Activated T-cell treated with anti-CD3 and anti-CD28 coated beads for 4 hours (primary cell): ENCODE data around the gene TBXA2R.
A peak's percentile ranks its signal among the peaks of the same experiment; 100 is the strongest.

Experiments
- DNase-seq: peaks from one replicate; pipeline ENCODE4 v3.0.0-alpha.2; 2020

TBXA2R gene

GRCh38 chr19:3550947-3551791 is 55.5 kb downstream of the TBXA2R start:
- no peak for DNase-seq

- DNase-seq: no peak
Measured at GRCh38 chr19:3549816-3550215, 56.9 kb downstream of the TBXA2R start.

- no peak for DNase-seq
Measured at GRCh38 chr19:3548606-3549005, 58.1 kb downstream of the TBXA2R start.

DNA sequence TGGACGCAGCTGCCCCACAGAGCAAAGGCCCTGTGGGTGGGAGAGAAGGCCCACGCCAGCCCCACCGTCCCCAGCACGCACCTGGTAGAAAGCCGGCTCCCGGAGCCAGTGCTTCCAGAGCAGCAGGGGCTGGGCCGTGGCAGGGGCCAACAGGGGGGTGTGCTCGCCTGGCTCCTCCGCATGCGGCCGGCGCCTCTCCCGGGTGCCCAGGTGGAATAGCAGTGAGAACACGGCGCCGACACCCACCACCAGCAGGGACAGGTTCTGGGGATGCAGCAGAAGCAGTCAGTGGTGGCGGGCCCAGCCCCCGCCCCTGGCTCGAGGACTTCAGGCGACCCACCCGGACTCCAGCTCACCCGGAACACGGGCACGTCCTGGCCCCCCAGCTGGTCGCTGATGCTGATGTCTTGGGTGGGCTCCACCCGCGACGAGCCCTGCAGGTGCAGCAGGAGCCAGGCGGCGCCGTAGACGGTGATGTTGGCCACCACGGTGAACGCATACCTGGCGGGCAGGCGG is 58.9 kb downstream of the TBXA2R start:
- no peak for DNase-seq

DNA sequence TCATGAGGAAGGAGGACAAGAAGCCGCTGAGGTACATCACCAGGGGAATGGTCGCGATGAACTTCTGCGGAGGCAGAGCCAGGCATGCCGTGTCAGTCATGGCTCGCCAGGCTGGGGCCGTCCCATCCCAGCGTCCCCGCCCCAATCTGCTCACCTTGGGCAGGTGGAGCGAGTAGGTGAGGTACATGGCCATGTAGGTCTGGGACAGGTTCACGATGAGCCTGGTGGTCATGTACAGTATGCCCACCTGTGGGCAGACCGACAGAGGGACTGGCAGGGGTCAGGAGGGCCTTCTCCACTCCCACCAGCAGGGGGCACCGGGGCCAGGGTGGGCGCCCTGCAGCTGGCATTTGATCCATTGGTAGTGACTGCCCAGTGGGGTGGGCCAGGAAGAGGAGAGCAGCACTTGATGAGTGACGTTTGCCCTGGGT is 59.4 kb downstream of the TBXA2R start:
- DNase-seq: no peak

DNA sequence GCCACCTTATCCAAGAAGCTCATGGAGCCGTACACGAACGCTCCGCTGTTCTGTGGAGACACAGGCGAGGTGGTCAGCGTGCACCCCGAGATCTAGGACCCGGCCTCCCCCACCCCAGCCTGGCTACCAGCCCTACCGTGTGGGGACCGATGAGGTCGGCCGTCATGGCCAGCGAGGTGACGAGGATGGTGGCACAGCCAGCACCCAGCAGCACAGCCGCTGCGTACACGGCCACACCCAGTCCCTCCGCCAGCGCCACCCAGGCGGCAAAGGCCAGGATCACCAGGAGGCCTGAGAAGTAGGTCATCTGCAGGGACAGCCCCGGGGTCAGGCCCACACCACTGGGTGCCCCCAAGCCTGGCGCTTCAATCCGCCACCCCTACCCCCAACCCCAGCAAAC is 60.6 kb downstream of the TBXA2R start:
- DNase-seq: no peak

- no peak for DNase-seq
Measured at GRCh38 chr19:3545669-3546034, 61.0 kb downstream of the TBXA2R start.

DNA sequence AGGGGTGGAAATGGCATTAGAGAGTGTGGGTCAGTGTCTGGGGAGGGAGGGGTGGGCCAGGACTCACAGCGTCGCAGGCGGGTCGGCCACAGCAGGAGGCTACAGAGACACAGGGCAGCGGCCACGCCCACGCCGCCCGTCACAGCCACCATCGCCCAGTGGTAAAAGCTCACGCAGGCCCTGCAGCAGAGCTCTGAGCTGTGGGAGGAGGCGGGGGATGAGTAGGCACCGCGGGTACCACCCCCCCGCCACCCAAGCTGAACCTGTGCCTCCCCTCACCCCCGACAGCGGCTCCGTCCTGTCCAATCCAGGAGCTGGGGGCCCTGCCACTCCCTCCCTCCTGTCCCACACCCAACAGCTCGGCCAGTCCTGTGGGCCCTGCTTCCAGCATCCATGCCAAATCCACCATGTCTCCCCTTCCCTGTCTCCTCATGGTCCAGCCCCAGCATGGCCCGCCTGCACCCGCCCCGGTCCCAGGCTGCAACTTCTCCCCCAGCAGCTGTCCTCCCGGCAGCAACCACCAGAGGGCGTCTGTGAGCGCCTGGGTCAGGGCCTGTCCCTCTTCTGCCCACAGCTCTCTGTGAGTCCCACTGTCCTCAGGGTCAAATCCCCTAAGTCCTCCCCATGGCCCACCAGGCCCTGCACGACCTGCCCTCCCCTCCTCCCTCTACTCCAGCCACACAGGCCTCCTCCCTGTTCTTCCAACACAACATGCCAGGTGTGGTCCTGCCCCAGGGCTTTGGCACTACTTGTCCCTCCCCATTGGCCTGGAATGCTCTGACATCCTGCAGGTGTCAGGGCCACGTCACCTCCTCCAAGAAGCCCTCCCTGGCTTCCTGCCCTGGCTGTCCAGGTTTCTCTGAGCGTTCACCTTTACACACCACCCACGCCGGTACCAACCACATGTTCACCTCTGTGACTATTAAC is 61.7 kb downstream of the TBXA2R start:
- peak; percentile 76 for DNase-seq
